OCI-M1 (cell line): ENCODE results near the gene ST3GAL5.
"Not testable (repeated sequence)": the region's sequence is repeated elsewhere in the genome, so short reads cannot be mapped to it uniquely, and the experiment has no call there.

Experiments
- DNase-seq: peaks from one replicate; lab custom pipeline; 2025; lab: John Stamatoyannopoulos, UW

ST3GAL5 gene

DNA sequence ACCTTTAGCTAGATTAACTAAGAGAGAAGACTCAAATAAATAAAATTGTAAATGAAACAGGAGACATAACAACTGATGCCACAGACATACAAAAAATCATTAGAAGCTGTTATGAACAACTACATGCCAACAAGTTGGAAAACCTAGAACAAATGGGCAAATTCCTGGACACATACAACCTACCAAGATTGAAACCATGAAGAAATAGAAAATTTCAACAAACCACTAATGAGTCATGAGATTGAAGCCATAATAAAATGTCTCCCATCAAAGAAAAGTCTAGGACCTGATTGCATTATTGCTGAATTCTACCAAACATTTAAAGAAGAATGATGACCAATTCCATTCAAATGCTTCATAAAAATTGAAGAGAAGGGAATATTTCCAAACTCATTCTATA, 54.3 kb downstream of the ST3GAL5 start:
- DNase-seq = no peak

DNA sequence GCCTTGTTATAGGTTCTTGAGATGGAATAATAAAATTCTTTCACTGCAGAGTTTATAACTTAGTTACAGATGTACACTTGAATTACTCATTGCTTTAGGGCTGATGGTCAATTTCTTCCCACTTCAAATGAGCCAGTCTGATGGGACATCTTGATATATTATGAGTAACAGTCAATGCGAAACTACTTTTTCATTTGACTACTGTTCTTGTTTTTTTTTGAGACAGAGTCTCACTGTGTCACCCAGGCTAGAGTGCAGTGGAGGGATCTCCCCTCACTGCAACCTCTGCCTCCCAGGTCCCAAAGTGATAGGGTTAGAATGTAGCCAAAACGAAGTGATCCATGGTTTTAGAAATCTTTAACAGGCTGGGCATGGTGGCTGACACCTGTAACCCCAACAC, 57.1 kb downstream of the ST3GAL5 start:
- DNase-seq = no peak

DNA sequence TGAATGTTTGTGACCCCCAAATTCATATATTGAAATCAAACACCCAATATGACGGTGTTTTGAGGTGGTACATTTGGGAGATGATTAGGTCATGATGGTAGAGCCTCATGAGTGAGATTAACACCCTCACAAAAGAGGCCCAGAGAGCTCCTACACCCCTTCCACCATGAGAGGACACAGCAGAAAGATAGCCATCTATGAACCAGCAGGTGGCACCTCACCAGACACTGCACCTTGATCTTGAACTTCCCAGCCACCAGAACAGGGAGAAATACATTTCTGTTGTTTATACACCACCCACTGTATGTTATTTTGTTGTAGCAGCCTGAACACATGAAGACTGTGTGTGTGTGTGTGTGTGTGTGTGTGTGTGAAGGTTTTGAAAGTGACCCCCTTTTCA, 58.1 kb downstream of the ST3GAL5 start:
- DNase-seq = no peak

DNA sequence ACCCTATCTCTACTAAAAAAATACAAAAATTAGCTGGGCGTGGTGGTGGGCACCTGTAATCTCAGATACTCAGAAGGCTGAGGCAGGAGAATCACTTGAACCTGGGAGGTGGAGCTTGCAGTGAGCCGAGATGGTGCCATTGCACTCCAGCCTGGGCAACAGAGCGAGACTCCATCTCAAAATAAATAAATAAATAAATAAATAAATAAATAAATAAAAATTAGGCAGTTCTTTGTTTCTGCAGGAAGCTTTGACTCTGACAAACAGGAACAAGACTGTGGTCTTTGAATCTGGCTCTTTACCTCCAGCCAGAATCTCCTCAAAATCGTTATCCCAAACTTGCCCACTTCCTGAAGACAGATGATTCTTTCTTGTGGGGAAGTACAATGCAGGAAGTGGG, 59.4 kb downstream of the ST3GAL5 start:
- not testable (repeated sequence) for DNase-seq

DNA sequence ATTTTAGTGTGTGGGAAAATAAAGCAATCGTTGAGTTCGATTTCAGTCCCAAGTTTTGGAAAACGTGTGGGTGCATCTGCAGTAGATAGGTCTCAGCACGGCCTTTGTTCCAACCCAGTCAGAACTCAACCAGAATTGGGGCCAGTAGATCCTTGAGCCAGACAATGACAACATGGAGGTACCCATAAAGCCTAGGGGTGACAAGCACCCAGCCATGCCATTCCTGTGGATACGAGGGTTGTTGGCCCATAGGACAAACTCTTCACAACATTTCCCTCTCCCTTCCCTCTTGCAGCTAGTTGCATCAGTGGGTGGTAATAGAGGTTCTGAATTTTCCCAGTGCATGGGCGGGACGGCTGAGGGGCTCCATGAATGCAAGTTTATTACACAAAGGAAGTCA, 60.1 kb downstream of the ST3GAL5 start:
- peak; percentile 52 for DNase-seq

DNA sequence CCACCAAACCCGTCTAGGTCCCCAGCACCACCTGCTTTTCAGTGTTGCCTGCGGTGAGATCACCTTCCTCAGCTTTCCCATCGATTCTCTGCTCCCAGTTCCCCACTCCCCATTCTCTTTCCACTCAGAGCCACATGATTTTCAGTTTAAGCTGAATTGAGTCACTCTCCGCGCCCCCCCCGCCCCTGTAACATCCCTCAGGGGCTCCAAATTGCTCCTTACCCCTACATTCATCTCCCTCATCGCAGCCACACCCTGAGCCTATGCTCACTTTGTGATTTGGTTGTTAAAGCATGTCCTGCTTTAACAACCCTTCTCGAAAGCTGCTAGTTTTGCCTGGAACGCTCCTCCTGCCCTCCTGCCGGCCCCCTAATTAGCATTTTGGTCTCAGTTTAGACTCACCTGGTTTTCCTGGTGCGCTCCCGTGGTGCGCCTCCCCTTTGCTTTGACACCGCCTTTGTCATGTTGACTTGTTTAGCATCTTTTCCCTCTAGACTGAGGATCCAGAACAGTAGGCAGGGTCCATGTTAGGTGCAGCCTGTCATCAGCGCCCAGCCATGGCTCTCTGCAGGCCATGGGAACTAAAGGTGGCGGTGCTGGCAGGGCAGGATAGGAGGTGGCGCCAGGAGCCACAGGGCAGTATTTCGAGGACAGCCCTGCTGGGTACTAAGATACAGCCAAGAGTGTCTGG, 60.8 kb downstream of the ST3GAL5 start:
- peak; percentile 25 for DNase-seq

DNA sequence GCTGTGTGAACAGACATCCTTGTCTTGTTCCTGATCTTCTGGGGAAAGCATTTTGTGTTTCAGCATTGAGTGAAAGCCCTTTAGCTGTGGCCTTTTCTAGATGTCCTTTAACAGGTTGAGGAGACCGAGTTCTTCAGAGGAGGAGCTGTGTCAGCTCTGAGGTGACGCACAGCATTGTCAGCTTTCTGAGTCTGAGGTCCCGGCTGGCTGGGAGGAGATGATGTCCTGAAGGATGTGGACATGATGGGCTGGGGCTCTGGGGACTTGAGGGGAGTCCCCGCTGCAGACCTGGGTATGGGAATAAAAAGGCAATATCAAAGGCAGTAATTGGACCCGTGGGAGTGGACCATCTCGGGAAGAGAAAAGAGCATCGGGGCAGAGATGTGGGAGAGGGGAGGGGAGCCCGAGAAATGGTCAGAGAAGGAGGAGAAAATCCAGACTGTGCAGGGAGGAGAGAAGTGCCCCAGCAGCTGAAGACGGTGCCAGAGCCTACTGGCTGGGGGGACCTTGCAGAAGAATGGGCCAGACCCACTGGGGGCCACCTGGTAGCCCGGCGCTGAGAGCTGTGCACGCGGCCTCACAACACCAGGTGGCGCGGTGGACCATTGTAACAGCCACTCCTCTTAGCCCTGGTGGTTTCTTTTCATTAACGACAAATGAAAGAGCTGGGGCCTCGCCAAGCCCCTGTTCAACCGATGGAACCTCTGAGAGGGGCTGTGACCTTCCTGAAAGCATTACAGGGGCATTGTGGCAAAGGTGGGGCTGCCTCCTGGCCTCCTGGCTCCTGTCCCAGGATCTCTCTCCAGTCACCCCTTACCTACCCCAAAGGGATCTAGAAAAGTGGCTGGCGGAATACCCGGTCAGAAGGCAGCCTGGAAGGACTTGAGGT, 61.6 kb downstream of the ST3GAL5 start:
- DNase-seq = peak; percentile 74

DNA sequence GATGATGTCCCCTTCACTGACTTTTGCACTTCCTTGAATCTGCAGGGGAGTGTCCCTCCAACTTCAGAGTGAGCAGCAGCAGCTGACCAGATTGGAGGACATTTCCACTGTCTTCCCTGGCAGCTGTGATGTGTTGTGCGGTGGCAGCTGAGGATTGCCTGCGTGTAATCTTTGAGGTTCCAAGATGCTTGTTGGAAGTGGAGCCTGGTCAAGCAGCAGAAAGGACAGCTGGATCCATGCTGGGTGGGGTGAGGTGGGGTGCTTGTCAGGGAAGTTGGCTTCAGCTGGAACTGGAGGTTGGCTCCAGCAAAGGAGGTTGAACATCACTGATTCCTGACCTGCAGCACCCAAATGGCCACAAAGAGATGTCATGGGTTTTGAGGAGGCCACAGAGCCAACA, 64.8 kb downstream of the ST3GAL5 start:
- DNase-seq = no peak

DNA sequence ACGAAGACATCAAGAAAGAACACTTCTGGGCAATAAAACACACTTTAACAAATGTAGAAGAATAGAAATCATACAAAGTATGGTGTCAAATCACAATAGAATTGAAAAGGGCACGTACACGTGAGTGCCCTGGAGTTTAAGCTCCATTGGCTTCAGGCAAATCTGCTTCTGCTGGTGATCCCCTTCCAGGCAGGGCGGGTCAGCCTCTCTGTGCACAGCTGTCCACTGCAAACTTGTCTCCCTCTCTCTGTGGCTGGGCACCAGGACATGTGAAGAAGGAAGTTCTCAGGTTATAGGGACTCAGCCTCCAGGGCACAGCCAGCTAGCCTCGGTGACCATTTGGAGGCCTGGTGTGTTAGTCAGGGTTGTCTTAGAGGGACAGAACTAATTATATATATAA, 66.0 kb downstream of the ST3GAL5 start:
- no peak for DNase-seq

DNA sequence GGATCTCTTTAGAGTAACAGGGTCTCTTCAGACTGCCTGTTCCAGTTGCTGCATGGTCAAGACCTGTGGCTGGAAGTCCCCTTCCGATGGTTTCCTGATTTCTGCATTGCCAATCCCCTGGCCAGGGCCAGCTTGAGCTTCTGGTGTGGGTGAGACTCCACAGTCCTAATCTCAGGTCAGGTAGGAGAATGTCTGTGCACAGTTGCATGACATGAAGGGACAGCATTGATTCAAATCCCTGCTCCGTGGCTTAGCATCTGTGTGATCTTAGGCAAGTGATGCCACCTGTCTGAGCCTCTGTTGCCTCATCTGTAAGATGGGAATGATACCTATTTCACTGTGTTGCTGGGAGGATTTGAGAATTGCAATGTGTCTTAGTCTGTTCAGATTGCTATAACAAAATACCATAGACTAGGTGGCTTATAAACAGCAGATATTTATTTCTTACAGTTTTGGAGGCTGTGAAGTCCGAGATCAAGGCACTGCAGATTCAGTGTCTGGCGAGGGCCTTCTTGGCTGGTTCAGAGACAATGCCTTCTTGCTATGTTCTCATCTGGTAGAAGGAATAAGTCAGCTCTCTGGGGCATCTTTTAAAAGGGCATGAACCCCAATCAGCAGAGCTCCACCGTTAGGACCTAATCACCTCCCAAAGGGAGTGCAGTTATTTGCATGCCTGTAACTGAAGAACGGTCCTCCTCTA, 68.8 kb downstream of the ST3GAL5 start:
- DNase-seq = no peak

DNA sequence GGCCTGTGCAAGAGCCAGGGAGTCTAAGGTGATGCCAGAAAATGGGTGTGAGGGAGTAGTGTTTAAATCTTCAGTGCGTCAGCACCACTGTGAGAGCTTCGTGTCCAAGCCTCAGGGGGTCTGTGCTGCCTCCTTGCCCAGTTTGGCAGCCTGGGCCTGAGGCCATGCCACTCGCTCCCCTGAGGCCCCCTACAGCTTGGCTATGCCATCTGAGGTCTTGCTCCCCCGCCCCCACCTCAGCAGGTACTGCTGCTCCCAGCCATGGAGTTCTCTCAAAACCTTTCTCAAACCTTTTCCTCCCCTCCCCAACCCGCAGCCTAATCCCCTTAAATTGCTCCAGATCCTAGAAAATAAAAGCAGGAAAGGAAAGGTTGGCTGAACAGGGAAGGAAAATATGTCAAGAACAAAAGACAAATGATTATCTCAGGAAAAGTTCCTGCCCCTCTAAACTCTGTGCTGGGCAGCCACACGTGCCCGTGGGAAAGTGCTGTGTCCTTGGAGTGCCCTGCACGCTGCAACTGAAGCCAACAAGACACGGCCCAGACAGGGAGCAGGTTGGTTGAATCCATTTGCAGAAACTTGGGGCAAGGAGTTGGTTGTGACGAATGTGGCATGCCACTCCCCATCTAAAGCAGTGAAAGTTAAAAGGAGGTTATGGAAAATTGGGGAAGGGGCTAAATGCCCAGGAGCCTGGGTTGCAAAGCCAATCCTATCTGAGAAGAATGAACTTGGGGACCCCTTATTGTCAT, 73.8 kb downstream of the ST3GAL5 start:
- DNase-seq = no peak

DNA sequence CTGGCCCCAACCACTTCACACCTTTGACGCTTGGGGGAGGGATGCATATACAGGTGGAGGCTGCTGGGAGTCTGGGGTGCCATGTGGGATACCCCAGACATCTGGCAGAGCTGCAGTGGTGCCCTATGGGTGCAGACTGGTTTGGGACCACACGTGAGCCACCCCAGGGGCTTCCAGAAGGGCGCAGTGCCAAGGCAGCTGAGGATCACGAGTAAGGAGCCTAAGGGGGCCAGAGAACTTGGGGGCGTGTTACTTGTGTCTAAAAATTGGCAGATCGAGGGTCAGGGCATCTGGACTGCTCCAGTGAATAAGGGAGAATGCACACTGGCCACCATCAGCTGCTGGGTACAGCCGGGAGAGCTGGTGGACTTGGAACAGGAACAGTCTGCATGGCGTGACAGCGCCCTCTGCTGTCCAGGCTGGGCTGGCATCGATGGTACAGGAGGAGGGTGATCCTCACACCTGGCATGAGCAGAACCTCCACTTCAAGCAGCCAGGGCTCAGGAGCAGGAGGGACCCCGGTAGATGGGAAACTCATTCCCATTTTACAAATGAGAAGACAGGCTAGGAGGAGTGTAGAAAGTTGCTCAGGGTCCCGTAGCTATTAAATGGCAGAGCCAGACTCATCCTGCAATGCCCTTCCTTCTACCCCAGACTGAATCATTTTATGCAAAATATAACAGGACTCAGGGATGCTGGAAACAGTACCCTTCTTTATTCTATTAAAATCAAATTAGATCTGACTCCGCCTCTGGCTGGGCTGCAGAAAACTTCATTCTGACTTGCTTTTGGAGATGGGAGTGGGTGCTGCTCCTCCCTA, 74.6 kb downstream of the ST3GAL5 start:
- DNase-seq = peak; percentile 81

DNA sequence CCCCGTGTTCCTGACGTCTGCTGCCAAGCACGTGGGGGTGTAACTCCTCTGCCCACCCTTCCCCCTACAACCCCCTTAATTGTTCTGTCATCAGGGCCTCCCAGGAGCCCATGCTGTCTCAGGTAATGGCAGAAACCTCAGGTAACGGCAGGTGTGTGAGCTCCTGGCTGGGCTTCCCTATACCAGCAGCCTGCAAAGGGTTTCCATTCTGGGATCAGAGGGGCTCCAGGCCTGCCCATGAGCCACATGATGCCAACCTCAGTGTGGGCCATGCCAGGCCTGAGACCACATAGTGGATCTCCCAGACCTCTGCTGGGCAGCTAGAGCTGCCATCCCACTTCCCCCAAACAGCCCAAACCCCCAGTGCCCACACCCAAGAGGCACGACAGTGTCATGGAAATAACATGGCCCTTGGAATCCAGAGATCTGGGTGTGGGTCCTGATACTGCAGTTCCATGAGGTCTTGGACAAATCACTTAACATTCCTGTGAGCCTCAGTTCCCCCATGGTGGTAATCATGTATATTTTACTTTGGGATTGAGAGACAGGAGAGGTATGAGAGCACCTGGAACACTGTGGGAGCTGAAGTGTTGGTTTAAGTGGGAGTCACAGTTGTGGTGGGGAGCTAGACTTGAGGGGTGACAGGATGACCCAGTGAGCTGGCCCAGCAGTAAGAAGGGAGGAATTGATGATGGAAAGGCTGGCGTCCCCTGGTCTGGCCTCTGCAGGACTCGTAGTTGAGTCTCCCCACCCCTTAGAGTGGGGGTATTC, 75.4 kb downstream of the ST3GAL5 start:
- DNase-seq = no peak

DNA sequence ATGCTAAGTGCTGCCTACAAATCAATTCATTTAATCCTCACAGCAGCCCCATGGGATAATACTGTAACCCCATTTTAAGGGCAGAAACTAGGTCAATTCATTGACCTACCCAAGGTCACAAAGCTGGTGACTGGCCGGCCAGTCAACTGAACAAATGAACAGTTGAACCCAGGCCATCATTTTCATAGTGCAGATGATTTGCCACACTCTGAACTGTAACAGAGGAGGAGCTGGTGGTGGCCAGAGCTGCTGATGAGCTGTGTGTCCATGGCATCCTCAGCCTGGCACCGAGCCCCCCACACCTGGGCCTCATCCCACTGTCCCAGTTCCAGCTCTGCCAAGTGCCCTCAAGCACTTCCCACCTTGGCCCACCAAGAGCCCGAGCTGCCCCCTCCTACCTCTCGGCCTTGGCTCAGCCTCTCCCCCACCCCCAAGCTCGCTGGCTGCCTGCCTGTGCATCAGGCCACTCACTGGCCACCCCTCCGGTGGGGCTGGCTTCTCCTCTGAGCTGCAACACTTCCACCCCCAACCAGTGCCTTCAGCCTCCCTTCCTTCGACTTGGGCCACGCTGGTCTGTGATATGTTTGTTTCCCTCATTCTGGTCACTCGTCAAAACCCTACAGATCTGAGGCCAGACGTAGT, 76.6 kb downstream of the ST3GAL5 start:
- DNase-seq = no peak

DNA sequence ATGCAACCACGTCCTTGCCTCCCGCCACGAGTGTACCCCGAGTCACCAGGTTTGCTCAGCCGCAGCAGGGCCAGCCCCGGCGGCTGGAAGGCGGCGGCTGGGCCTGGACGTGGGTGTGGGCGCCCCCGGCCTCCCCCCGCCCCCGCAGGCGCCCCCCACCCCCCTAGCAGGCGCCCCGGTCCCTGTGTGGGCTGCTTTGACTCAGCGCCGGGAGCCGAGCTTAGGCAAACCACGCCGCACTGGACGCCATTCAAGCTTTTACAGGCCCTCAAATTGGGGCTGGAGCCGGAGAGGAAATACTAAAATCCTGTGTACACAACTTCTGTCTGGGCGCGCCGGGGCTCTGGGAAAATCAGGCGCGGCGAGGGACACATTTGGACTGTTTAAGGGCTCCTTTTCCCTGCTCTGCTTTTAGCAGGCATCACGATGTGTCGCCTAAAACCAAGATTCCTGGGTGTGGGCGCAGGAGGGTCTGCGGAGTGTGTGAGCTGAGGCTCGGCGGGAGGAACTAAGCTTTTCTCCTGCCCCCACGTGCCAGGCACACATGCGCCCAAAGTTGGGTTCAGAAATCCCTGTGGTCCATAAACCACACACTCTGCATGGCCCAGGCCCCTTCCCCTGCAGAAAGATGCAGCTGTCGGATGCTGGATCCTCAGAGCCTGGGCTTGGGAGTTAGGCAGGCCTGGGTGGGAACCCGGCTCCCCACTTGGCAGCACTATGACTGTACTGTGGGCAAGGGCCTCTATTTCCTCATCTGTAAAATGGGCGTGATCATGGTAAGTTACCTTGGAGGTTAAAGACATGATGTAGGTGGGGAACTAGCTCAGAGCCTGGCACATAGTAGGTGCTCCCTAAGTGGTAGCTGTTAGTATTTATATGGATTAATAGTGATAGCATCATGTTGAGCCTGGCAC, 77.4 kb downstream of the ST3GAL5 start:
- no peak for DNase-seq

DNA sequence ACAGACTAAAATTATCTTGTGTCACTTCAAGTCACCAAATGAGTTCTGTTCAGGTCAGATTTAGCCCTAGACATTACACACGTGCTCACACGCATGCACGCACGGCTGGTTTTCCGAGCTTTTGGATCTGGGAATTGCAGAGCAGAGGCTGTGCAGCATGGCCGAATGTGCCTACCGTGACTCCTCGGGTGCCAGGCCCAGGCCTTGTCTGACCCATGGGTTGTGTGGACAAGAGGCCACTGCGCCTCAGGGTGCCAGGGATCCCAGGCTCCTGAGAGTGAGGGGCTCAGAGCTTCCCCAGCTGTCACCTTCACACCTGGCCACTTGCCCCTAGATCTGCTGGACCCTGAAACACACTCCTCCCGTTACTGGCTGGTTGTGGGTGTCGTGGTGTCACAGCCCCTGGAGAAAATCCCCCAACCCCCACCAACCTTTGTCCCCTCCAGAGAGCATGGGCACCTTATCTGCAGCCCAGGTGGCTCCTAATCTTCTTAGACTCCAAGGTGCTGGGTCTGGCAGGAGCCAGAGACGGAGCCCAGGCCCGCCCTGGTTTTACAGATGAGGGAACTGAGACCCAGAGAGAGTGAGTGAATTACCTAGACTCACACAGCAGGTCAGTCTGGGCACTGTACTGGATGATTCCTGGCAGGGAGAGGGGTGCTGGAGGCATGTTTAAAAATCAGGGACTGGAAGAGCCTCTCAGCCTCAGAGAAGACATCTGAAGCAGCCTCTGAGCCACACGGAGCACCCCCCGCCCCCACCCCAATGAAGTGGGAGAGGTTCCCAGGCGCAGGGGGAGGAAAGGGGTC, 78.2 kb downstream of the ST3GAL5 start:
- DNase-seq = no peak

DNA sequence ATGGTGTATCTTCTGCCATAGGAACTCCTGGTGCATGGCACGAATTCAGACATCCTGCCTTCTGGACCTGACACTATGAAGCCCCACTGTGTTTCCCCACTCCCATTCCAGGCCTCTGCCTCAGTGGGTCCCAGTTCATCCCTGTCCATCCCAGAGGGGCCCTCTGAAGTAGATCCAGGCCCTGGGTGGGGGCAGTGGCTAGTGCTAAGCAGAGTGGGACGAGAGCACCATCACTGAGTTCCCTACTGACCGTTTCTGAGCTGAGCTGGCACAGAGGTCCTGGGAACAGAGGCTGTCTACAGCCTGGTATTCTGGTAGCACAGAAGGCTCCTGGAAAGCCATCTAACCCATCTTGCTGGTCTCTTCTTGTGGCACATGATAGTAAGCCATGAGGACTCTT, 81.0 kb downstream of the ST3GAL5 start:
- no peak for DNase-seq
